H1 (cell line): ENCODE measurements around the gene PCDHA10. TPM values are rescaled to one million over a fixed set of nuclear protein-coding genes. Genes with fewer than 3 reads are reported as not detected.

Experiments used
- CTCF ChIA-PET: fragments of 300-600 bp; sonication (Branson Sonifier 250); formaldehyde crosslinking; loops from one replicate; lab custom pipeline; 2021; ENCODE audit not compliant: partially characterized antibody; lab: Charles Lee
- POLR2A ChIA-PET: fragments of 300-600 bp; sonication (Branson Sonifier 250); formaldehyde crosslinking; loops from one replicate; lab custom pipeline; 2021; ENCODE audit warnings: inconsistent platforms; ENCODE audit not compliant: partially characterized antibody; lab: Charles Lee
- DNase-seq, 2 experiments: peaks; one replicate each; pipeline versions ENCODE4 v3.0.0 to v3.0.0-alpha.2; 2010 to 2022; ENCODE audit warnings: low spot score in 2 of 2, low read depth in 1 of 2, mixed read lengths in 1 of 2
- FAIRE-seq: peaks from 2 replicates; lab custom pipeline; 2011; peaks lifted over from hg19 to GRCh38; lab: Jason Lieb, UNC
- H2AFZ ChIP-seq: 2 replicates; pipeline ENCODE4 v1.8.1; 2012; ENCODE audit warnings: low read length, inconsistent platforms
- H2AK5ac ChIP-seq: 2 replicates; pipeline ENCODE4 v1.6.1; 2013; ENCODE audit warnings: low read depth, low read length
- H2BK120ac ChIP-seq: replicated peaks from 2 replicates; pipeline ENCODE3; 2013; ENCODE audit warnings: low read depth, low read length, inconsistent platforms
- H2BK12ac ChIP-seq: 2 replicates; pipeline ENCODE4 v1.6.1; 2013; ENCODE audit warnings: low read depth, low read length
- H2BK15ac ChIP-seq: 2 replicates; pipeline ENCODE4 v1.6.1; 2013; ENCODE audit warnings: low read length
- H2BK20ac ChIP-seq: 2 replicates; pipeline ENCODE4 v1.6.1; 2013; ENCODE audit warnings: low read length
- H2BK5ac ChIP-seq: 2 replicates; pipeline ENCODE4 v1.6.1; 2013; ENCODE audit warnings: low read depth, low read length
- H3K14ac ChIP-seq: 2 replicates; pipeline ENCODE4 v1.6.1; 2013; ENCODE audit warnings: inconsistent platforms; ENCODE audit not compliant: insufficient read length
- H3K18ac ChIP-seq: 2 replicates; pipeline ENCODE4 v1.6.1; 2013; ENCODE audit warnings: low read length; ENCODE audit errors: extremely low read depth
- H3K23ac ChIP-seq: 2 replicates; pipeline ENCODE4 v1.6.1; 2013; ENCODE audit warnings: inconsistent platforms; ENCODE audit not compliant: insufficient read length
- H3K23me2 ChIP-seq: 2 replicates; pipeline ENCODE4 v1.6.1; 2013; ENCODE audit warnings: low read depth, low read length
- H3K27ac ChIP-seq: 2 replicates; pipeline ENCODE4 v1.6.1; 2011; ENCODE audit warnings: low read depth, low read length, inconsistent platforms
- H3K27me3 ChIP-seq, 4 experiments: replicated peaks in 1 of 4; 1 replicate in 1 of 4; 2 replicates in 3 of 4; pipeline versions ENCODE4 v1.6.1 to v1.8.1; 2011 to 2013; ENCODE audit warnings: low read length in 3 of 4, mild to moderate bottlenecking in 3 of 4, inconsistent platforms in 2 of 4, mixed read lengths in 2 of 4, moderate library complexity in 1 of 4; ENCODE audit not compliant: control insufficient read depth in 3 of 4, insufficient read depth in 3 of 4; ENCODE audit errors: extremely low read depth in 1 of 4
- H3K36me3 ChIP-seq, 4 experiments: 2 replicates each; pipeline versions ENCODE4 v1.6.1 to v1.8.1; 2011 to 2013; ENCODE audit warnings: mild to moderate bottlenecking in 4 of 4, low read length in 3 of 4, moderate library complexity in 2 of 4, control low read depth in 1 of 4, inconsistent platforms in 1 of 4; ENCODE audit not compliant: insufficient read depth in 4 of 4, control insufficient read depth in 2 of 4
- H3K4ac ChIP-seq: replicated peaks from 2 replicates; pipeline ENCODE3; 2013; ENCODE audit warnings: low read length, low read depth, mixed read lengths, inconsistent platforms; ENCODE audit not compliant: insufficient read length
- H3K4me1 ChIP-seq, 4 experiments: replicated peaks in 1 of 4; 1 replicate in 1 of 4; 2 replicates in 3 of 4; pipeline versions ENCODE4 v1.6.1 to v1.8.1; 2011 to 2013; ENCODE audit warnings: low read length in 3 of 4, inconsistent platforms in 2 of 4, mixed read lengths in 1 of 4; ENCODE audit not compliant: insufficient read depth in 4 of 4, control insufficient read depth in 3 of 4
- H3K4me2 ChIP-seq, 2 experiments: 2 replicates each; pipeline versions ENCODE4 v1.6.1 to v1.8.1; 2011 to 2013; ENCODE audit warnings: low read depth in 2 of 2, low read length in 2 of 2, control low read depth in 1 of 2, inconsistent platforms in 1 of 2, mild to moderate bottlenecking in 1 of 2; ENCODE audit not compliant: insufficient read depth in 1 of 2
- H3K4me3 ChIP-seq, 4 experiments: fragments of 200-600, 300-600 bp in 1 of 4; sonication (generic), shearing (Covaris generic), sonication (Bioruptor Twin) in 1 of 4; 2 replicates each; pipeline versions ENCODE4 v1.5.1 to v1.8.1; 2011 to 2016; ENCODE audit warnings: low read length in 4 of 4, low read depth in 3 of 4, control low read depth in 2 of 4, inconsistent platforms in 2 of 4, mild to moderate bottlenecking in 2 of 4, mixed read lengths in 1 of 4, moderate library complexity in 1 of 4; ENCODE audit not compliant: insufficient read depth in 2 of 4; ENCODE audit errors: extremely low read depth in 1 of 4
- H3K56ac ChIP-seq: replicated peaks from 2 replicates; pipeline ENCODE3; 2013; ENCODE audit warnings: low read depth, mild to moderate bottlenecking, mixed read lengths, low read length, inconsistent platforms; ENCODE audit not compliant: insufficient read length
- H3K79me1 ChIP-seq: 2 replicates; pipeline ENCODE4 v1.6.1; 2013; ENCODE audit warnings: low read depth, low read length, control low read depth
- H3K79me2 ChIP-seq, 2 experiments: 2 replicates each; pipeline versions ENCODE4 v1.6.1 to v1.8.1; 2012 to 2013; ENCODE audit warnings: low read length in 2 of 2, mild to moderate bottlenecking in 2 of 2, inconsistent platforms in 1 of 2; ENCODE audit not compliant: insufficient read depth in 2 of 2, control insufficient read depth in 1 of 2
- H3K9ac ChIP-seq, 4 experiments: replicated peaks in 1 of 4; 1 replicate in 1 of 4; 2 replicates in 3 of 4; pipeline versions ENCODE4 v1.6.1 to v1.8.1; 2011 to 2013; ENCODE audit warnings: low read depth in 3 of 4, low read length in 3 of 4, control low read depth in 2 of 4, mild to moderate bottlenecking in 2 of 4, moderate library complexity in 2 of 4, inconsistent platforms in 1 of 4; ENCODE audit errors: extremely low read depth in 1 of 4
- H3K9me3 ChIP-seq, 2 experiments: 2 replicates each; pipeline versions ENCODE4 v1.6.1 to v1.8.1; 2012 to 2013; ENCODE audit warnings: mild to moderate bottlenecking in 2 of 2, moderate library complexity in 2 of 2, control low read depth in 1 of 2, inconsistent platforms in 1 of 2, low read depth in 1 of 2, low read length in 1 of 2, mixed read lengths in 1 of 2; ENCODE audit not compliant: insufficient read depth in 2 of 2
- H4K20me1 ChIP-seq, 2 experiments: replicated peaks in 1 of 2; 2 replicates each; pipeline versions ENCODE3 to v1.8.1; 2011 to 2013; ENCODE audit warnings: inconsistent platforms in 2 of 2, low read length in 2 of 2, mild to moderate bottlenecking in 1 of 2; ENCODE audit not compliant: insufficient read depth in 2 of 2, control insufficient read depth in 1 of 2
- H4K5ac ChIP-seq: 2 replicates; pipeline ENCODE4 v1.6.1; 2013; ENCODE audit warnings: low read length, low read depth, mixed read lengths, inconsistent platforms; ENCODE audit not compliant: insufficient read length
- H4K8ac ChIP-seq: 2 replicates; pipeline ENCODE4 v1.8.0; 2013; ENCODE audit warnings: mild to moderate bottlenecking, moderate library complexity, low read length, inconsistent platforms; ENCODE audit not compliant: insufficient read depth; ENCODE audit errors: extremely low read depth
- H4K91ac ChIP-seq: replicated peaks from 2 replicates; pipeline ENCODE3; 2013; ENCODE audit warnings: low read length, mixed read lengths, inconsistent platforms; ENCODE audit not compliant: insufficient read length
- CBX5 ChIP-seq: fragments of 300-800, 300-1000 bp; sonication (generic); IDR thresholded peaks from 2 replicates; pipeline ENCODE4 v1.7.1; 2016; ENCODE audit warnings: antibody characterized with exemption, low read length, low read depth
- CTCF ChIP-seq, 3 experiments: IDR thresholded peaks; 1 replicate in 2 of 3; 2 replicates in 1 of 3; pipeline versions ENCODE4 v1.5.1 to v1.6.1; 2011; ENCODE audit warnings: low read length in 3 of 3, mild to moderate bottlenecking in 3 of 3, inconsistent platforms in 2 of 3, low read depth in 1 of 3, moderate library complexity in 1 of 3; ENCODE audit not compliant: insufficient read depth in 1 of 3; ENCODE audit errors: control extremely low read depth in 1 of 3
- EZH2 ChIP-seq: fragments of 200-600 bp; sonication (generic); IDR thresholded peaks from 2 replicates; pipeline ENCODE4 v1.7.1; 2012; ENCODE audit warnings: low read depth, mild to moderate bottlenecking, moderate library complexity, low read length, inconsistent platforms; ENCODE audit not compliant: severe bottlenecking
- NANOG ChIP-seq: IDR thresholded peaks from 2 replicates; pipeline ENCODE4 v1.6.1; 2011; ENCODE audit warnings: low read length, low read depth, mild to moderate bottlenecking, inconsistent platforms; ENCODE audit not compliant: insufficient read depth, poor library complexity, severe bottlenecking
- POU5F1 ChIP-seq: IDR thresholded peaks from 2 replicates; pipeline ENCODE4 v1.6.1; 2011; ENCODE audit warnings: low read depth, mild to moderate bottlenecking, low read length, moderate library complexity
- RAD21 ChIP-seq, 2 experiments: IDR thresholded peaks in 1 of 2; conservative IDR thresholded peaks in 1 of 2; 2 replicates each; pipeline ENCODE4 v1.6.1; 2011; ENCODE audit warnings: low read depth in 2 of 2, low read length in 2 of 2, improper control_type of control experiment in 1 of 2, inconsistent platforms in 1 of 2, mild to moderate bottlenecking in 1 of 2, moderate library complexity in 1 of 2
- TCF12 ChIP-seq: IDR thresholded peaks from 2 replicates; pipeline ENCODE4 v1.6.1; 2011; ENCODE audit warnings: low read depth, mild to moderate bottlenecking, low read length
- WGBS, 2 experiments: shearing (Covaris generic) in 1 of 2; methylation state at CpG; one replicate each; pipeline versions ENCODE4 v1.1.6 to v1.1.7; 2013 to 2015; ENCODE audit warnings: low lambda C conversion rate in 2 of 2, mixed read lengths in 2 of 2, inconsistent platforms in 1 of 2, low coverage in 1 of 2, missing lambda C conversion rate in 1 of 2; ENCODE audit not compliant: insufficient replicate concordance in 2 of 2, insufficient coverage in 1 of 2, insufficient read length in 1 of 2; ENCODE audit errors: extremely low coverage in 1 of 2, missing lambda C conversion rate in 1 of 2; 5-methylcytosine and 5-hydroxymethylcytosine counted together
- polyA plus RNA-seq, 7 experiments: library from polyadenylated mRNA; depleted of rRNA in 3 of 7; stranded (reverse) in 5 of 7; unstranded in 2 of 7; fragments of >200 nt in 5 of 7; fragments of 200-250 nt in 2 of 7; gene quantifications; 1 replicate in 5 of 7; 2 replicates in 1 of 7; 4 replicates in 1 of 7; pipeline versions ENCODE4 v1.2.1 to v1.2.3, GENCODE V29; 2011 to 2013; ENCODE audit warnings: missing spikeins in 2 of 7, mixed read lengths in 2 of 7
- total RNA-seq: library from RNA; stranded (reverse); fragmentation: NEBNext Ultra II Directional; extraction: Animal tissue kit (Norgen Biotek cat#: 25700); gene quantifications from 2 replicates; pipeline ENCODE4 v1.2.1, GENCODE V29; 2021
- TF ChIP-seq, protein P1 (sequence below): IDR thresholded peaks from 2 replicates; pipeline ENCODE4 v1.6.1; 2012; ENCODE audit warnings: inconsistent platforms

PCDHA10 gene
- total and polyA plus RNA-seq, 2 of the 8 experiments (the other 6 are each of a cell fraction or from before 2014, with no cell fraction given), result 2.8 to 5.4 TPM

DNA sequence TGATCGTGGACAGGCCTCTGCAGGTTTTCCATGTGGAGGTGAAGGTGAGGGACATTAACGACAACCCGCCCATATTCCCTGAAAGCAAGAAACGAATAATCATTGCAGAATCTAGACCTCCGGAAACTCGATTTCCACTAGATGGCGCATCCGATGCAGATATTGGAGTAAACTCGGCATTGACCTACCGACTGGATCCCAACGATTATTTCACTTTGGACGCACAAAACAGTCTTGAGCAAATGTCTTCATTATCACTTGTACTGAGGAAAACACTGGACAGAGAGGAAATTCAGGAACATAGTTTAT, 26.8 kb downstream of the PCDHA10 start:
- Histone ChIP-seq H3K9ac (no peak overlapping the region), H4K8ac (no peak overlapping the region), H3K79me2 (no peaks in the 10 kb centered on the region; a peak in 1 of 4 replicates), H3K14ac (no peak overlapping the region), H3K79me1 (no peaks in the 10 kb centered on the region; the same call in 1 of the 2 replicates), H3K27ac (no peak overlapping the region), H3K9me3 (no peaks in the 10 kb centered on the region; a peak in 1 of 4 replicates), H3K4me3 (peak overlapping the region; percentile 11 to 60 (median 58); a peak in 6 of 8 replicates), H3K27me3 (no peaks in the 10 kb centered on the region), H3K56ac (no peak overlapping the region), H2AK5ac (no peak overlapping the region), H2BK15ac (no peak overlapping the region), H3K4me2 (peak overlapping the region; percentile 31 to 65; a peak in 3 of 4 replicates), H3K18ac (no peak overlapping the region), H4K20me1 (peaks cover 0 to 5% of the 10 kb centered on the region in 2 experiments), H4K5ac (no peak overlapping the region), H2BK20ac (no peak overlapping the region), H2BK5ac (no peak overlapping the region), H4K91ac (no peak overlapping the region), H2BK12ac (no peak overlapping the region), H3K4ac (no peak overlapping the region), H2AFZ (no peak overlapping the region), H3K36me3 (peaks cover 0 to 6% (median 0%) of the 10 kb centered on the region in 4 experiments; a peak in 2 of 8 replicates), H3K23ac (no peak overlapping the region), H3K4me1 (no peaks in the 10 kb centered on the region), H3K23me2 (no peaks in the 10 kb centered on the region), H2BK120ac (no peak overlapping the region)
- ChIA-PET POLR2A (interaction anchor here (2.7 kb wide), 1 partner anchor 158 kb away, joined by 17 read pairs; no protein-coding TSS in a partner anchor), CTCF (interaction anchor here (0.6 to 7.5 kb wide), 30 partner anchors 10 to 697 kb away, joined by 3 to 95 read pairs (median 6); partner anchors contain the start of genes PCDHA11, PCDHA6, PCDHA8 and PCDHAC1)
- WGBS, 2 experiments, result 48% methylated on average over 12 of the region's 12 CpGs; no CpG with 5 or more reads in 1 of the 2 experiments
- TF ChIP-seq NANOG (no peak), POU5F1 (no peak), CTCF (IDR thresholded peaks at IDR 0.05; ENCODE audit: control extremely low read depth in 1 of 3, insufficient read depth in 1 of 3, low read depth in 1 of 3, low read length in 3 of 3) (peak in 2 of 3 experiments; percentile 70 to 80; a peak in 3 of 4 replicates), TCF12 (no peak), RAD21 (IDR thresholded peaks at IDR 0.05 in 1 of 2, conservative IDR thresholded peaks at IDR 0.05 in 1 of 2; ENCODE audit: low read depth in 2 of 2, low read length in 2 of 2) (peak; percentile 84 to 89), CBX5 (no peak), EZH2 (no peak)
- TF ChIP-seq, protein P1, sequence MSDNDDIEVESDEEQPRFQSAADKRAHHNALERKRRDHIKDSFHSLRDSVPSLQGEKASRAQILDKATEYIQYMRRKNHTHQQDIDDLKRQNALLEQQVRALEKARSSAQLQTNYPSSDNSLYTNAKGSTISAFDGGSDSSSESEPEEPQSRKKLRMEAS, result peak; percentile 22; the same call in 1 of the 2 replicates
- peak; percentile 86 for FAIRE-seq
- peak in 1 of 2 experiments; percentile 73 for DNase-seq
